ENCODE results near the gene TLE4. TPM values are rescaled to one million over a fixed set of nuclear protein-coding genes. Genes with fewer than 3 reads are reported as not detected.

TLE4 gene
- total and polyA plus RNA-seq, 2 donors: 28.7 to 41.7 TPM

- no peaks in the 10 kb centered on the region for H3K4me1 ChIP-seq (ENCODE audit: insufficient read depth)
- peak overlapping the region; percentile 50 for H3K27ac ChIP-seq (ENCODE audit: low read depth)
- DNase-seq (ENCODE audit: extremely low spot score): no peak
These were observed 6.4 kb downstream of the TLE4 start for GRCh38 chr9:79577969-79578723.

GRCh38 chr9:79578891-79579290 is 7.1 kb downstream of the TLE4 start:
- no peak overlapping the region for H3K4me3 ChIP-seq (ENCODE audit: low read depth, low read length)
- DNase-seq (ENCODE audit: extremely low spot score): no peak
- H3K27ac ChIP-seq (ENCODE audit: low read depth): no peak overlapping the region
- H3K4me1 ChIP-seq (ENCODE audit: insufficient read depth): peaks cover 2% of the 10 kb centered on the region
- peaks cover 2% of the 10 kb centered on the region for H3K36me3 ChIP-seq (ENCODE audit: insufficient read depth)
- WGBS: 73% methylated on average over 1 of the region's 1 CpG

More at GRCh38 chr9:79577969-79578723, 6.4 kb downstream of the TLE4 start:
- Histone ChIP-seq H3K4me3 (ENCODE audit: low read depth, low read length) (no peak overlapping the region), H3K36me3 (ENCODE audit: insufficient read depth) (peaks cover 2% of the 10 kb centered on the region)
- 63% methylated on average over 8 of the region's 8 CpGs for WGBS

GRCh38 chr9:79579624-79580023 is 7.9 kb downstream of the TLE4 start:
- no peak for DNase-seq (ENCODE audit: extremely low spot score)
- no peak overlapping the region for H3K27ac ChIP-seq (ENCODE audit: low read depth)
- peaks cover 2% of the 10 kb centered on the region for H3K4me1 ChIP-seq (ENCODE audit: insufficient read depth)
- peaks cover 2% of the 10 kb centered on the region for H3K36me3 ChIP-seq (ENCODE audit: insufficient read depth)
- 84% methylated on average over 2 of the region's 2 CpGs for WGBS
- H3K4me3 ChIP-seq (ENCODE audit: low read depth, low read length): no peak overlapping the region

- H3K4me3 ChIP-seq (ENCODE audit: low read depth, low read length): no peak overlapping the region
- peaks cover 2% of the 10 kb centered on the region for H3K36me3 ChIP-seq (ENCODE audit: insufficient read depth)
- no peak for DNase-seq (ENCODE audit: extremely low spot score)
- 96% methylated on average over 7 of the region's 7 CpGs for WGBS
- no peak overlapping the region for H3K27ac ChIP-seq (ENCODE audit: low read depth)
- H3K4me1 ChIP-seq (ENCODE audit: insufficient read depth): peaks cover 2% of the 10 kb centered on the region
These were observed 8.3 kb downstream of the TLE4 start for GRCh38 chr9:79580055-79580454.

- H3K4me3 ChIP-seq (ENCODE audit: low read depth, low read length): no peak overlapping the region
- no peak for DNase-seq (ENCODE audit: extremely low spot score)
- no peak overlapping the region for H3K27ac ChIP-seq (ENCODE audit: low read depth)
- 35% methylated on average over 3 of the region's 3 CpGs for WGBS
- H3K36me3 ChIP-seq (ENCODE audit: insufficient read depth): peaks cover 2% of the 10 kb centered on the region
- H3K4me1 ChIP-seq (ENCODE audit: insufficient read depth): peaks cover 2% of the 10 kb centered on the region
These were observed 9.6 kb downstream of the TLE4 start for GRCh38 chr9:79581388-79581787.

- DNase-seq (ENCODE audit: extremely low spot score): no peak
- Histone ChIP-seq H3K4me1 (ENCODE audit: insufficient read depth) (peaks cover 2% of the 10 kb centered on the region), H3K4me3 (ENCODE audit: low read depth, low read length) (no peak overlapping the region), H3K36me3 (ENCODE audit: insufficient read depth) (peaks cover 2% of the 10 kb centered on the region), H3K27ac (ENCODE audit: low read depth) (no peak overlapping the region)
- WGBS: 32% methylated on average over 3 of the region's 3 CpGs
These were observed 10.0 kb downstream of the TLE4 start for GRCh38 chr9:79581794-79582193.

- no peak for DNase-seq (ENCODE audit: extremely low spot score)
- H3K4me3 ChIP-seq (ENCODE audit: low read depth, low read length): no peak overlapping the region
These were observed 12.3 kb downstream of the TLE4 start for GRCh38 chr9:79583952-79584654.

GRCh38 chr9:79584655-79584982 is 12.9 kb downstream of the TLE4 start:
- WGBS: 70% methylated on average over 2 of the region's 2 CpGs
- Histone ChIP-seq H3K36me3 (ENCODE audit: insufficient read depth) (no peaks in the 10 kb centered on the region), H3K27ac (ENCODE audit: low read depth) (no peak overlapping the region), H3K4me1 (ENCODE audit: insufficient read depth) (peaks cover 2% of the 10 kb centered on the region), H3K4me3 (ENCODE audit: low read depth, low read length) (no peak overlapping the region)
- DNase-seq (ENCODE audit: extremely low spot score): no peak

More at GRCh38 chr9:79583952-79584654, 12.3 kb downstream of the TLE4 start:
- Histone ChIP-seq H3K4me1 (ENCODE audit: insufficient read depth) (peaks cover 2% of the 10 kb centered on the region), H3K36me3 (ENCODE audit: insufficient read depth) (no peaks in the 10 kb centered on the region), H3K27ac (ENCODE audit: low read depth) (no peak overlapping the region)
- 72% methylated on average over 10 of the region's 10 CpGs for WGBS

- Histone ChIP-seq H3K4me1 (ENCODE audit: insufficient read depth) (peaks cover 2% of the 10 kb centered on the region), H3K4me3 (ENCODE audit: low read depth, low read length) (no peak overlapping the region), H3K27ac (ENCODE audit: low read depth) (no peak overlapping the region), H3K36me3 (ENCODE audit: insufficient read depth) (no peaks in the 10 kb centered on the region)
- DNase-seq (ENCODE audit: extremely low spot score): no peak
- 80% methylated on average over 3 of the region's 3 CpGs for WGBS
These were observed 16.9 kb downstream of the TLE4 start for GRCh38 chr9:79588488-79589223.

GRCh38 chr9:79591458-79591857 is 19.7 kb downstream of the TLE4 start:
- Histone ChIP-seq H3K4me1 (ENCODE audit: insufficient read depth) (no peaks in the 10 kb centered on the region), H3K36me3 (ENCODE audit: insufficient read depth) (no peaks in the 10 kb centered on the region), H3K4me3 (ENCODE audit: low read depth, low read length) (no peak overlapping the region), H3K27ac (ENCODE audit: low read depth) (no peak overlapping the region)
- no peak for DNase-seq (ENCODE audit: extremely low spot score)
- WGBS: 85% methylated on average over 2 of the region's 2 CpGs

GRCh38 chr9:79592726-79593493 is 21.1 kb downstream of the TLE4 start:
- Histone ChIP-seq H3K27ac (ENCODE audit: low read depth) (no peak overlapping the region), H3K4me3 (ENCODE audit: low read depth, low read length) (no peak overlapping the region), H3K4me1 (ENCODE audit: insufficient read depth) (no peaks in the 10 kb centered on the region), H3K36me3 (ENCODE audit: insufficient read depth) (no peaks in the 10 kb centered on the region)
- DNase-seq (ENCODE audit: extremely low spot score): no peak
- WGBS: 68% methylated on average over 4 of the region's 4 CpGs

- no peaks in the 10 kb centered on the region for H3K4me1 ChIP-seq (ENCODE audit: insufficient read depth)
- 64% methylated on average over 4 of the region's 4 CpGs for WGBS
- no peak overlapping the region for H3K27ac ChIP-seq (ENCODE audit: low read depth)
- H3K36me3 ChIP-seq (ENCODE audit: insufficient read depth): no peaks in the 10 kb centered on the region
- DNase-seq (ENCODE audit: extremely low spot score): no peak
- H3K4me3 ChIP-seq (ENCODE audit: low read depth, low read length): no peak overlapping the region
These were observed 27.0 kb downstream of the TLE4 start for GRCh38 chr9:79598562-79599345.

GRCh38 chr9:79600466-79600865 is 28.7 kb downstream of the TLE4 start:
- WGBS: 84% methylated on average over 5 of the region's 5 CpGs
- no peak for DNase-seq (ENCODE audit: extremely low spot score)
- H3K36me3 ChIP-seq (ENCODE audit: insufficient read depth): no peaks in the 10 kb centered on the region

More at GRCh38 chr9:79600466-79600865, 28.7 kb downstream of the TLE4 start:
- Histone ChIP-seq H3K4me1 (ENCODE audit: insufficient read depth) (peaks cover 1% of the 10 kb centered on the region), H3K27ac (ENCODE audit: low read depth) (no peak overlapping the region), H3K4me3 (ENCODE audit: low read depth, low read length) (no peak overlapping the region)
